ENCODE data around the gene PTPRCAP.

- TF ChIP-seq EZH2 (IDR thresholded peaks at IDR 0.05; ENCODE audit: borderline replicate concordance, low read depth, low read length, poor library complexity, severe bottlenecking): no peak
- no peak for TF ChIP-seq CTCF (conservative IDR thresholded peaks at IDR 0.05; ENCODE audit: low read depth, low read length)
These were observed 14.0 kb downstream of the PTPRCAP start for GRCh38 chr11:67423466-67423865.
